Nephron (organoid): ENCODE measurements around the gene BMERB1.
A peak's percentile ranks its signal among the peaks of the same experiment; 100 is the strongest.

Experiments
- H3K27ac Mint-ChIP-seq, 3 experiments: 2 replicates each; pipeline ENCODE4 v1.8.0; 2020; ENCODE audit warnings: mixed read lengths in 3 of 3, mild to moderate bottlenecking in 2 of 3, moderate library complexity in 1 of 3
- H3K27me3 Mint-ChIP-seq: 2 replicates; pipeline ENCODE4 v1.8.0; 2021; ENCODE audit warnings: low read depth, mild to moderate bottlenecking, moderate library complexity, mixed read lengths
- H3K36me3 Mint-ChIP-seq: 2 replicates; pipeline ENCODE4 v1.8.0; 2020; ENCODE audit warnings: low read depth, mixed read lengths
- H3K4me1 Mint-ChIP-seq: 2 replicates; pipeline ENCODE4 v1.8.0; 2020; ENCODE audit warnings: mixed read lengths
- H3K4me3 Mint-ChIP-seq, 3 experiments: 2 replicates each; pipeline ENCODE4 v1.8.0; 2020; ENCODE audit warnings: mild to moderate bottlenecking in 3 of 3, mixed read lengths in 3 of 3, moderate library complexity in 2 of 3
- H3K9me3 Mint-ChIP-seq: 2 replicates; pipeline ENCODE4 v1.8.0; 2020; ENCODE audit warnings: mixed read lengths
- CTCF ChIP-seq, 3 experiments: fragments of 200-600 bp; sonication (generic); IDR thresholded peaks; one replicate each; pipeline ENCODE4 v1.5.0; 2021; ENCODE audit warnings: antibody characterized with exemption in 3 of 3; ENCODE audit not compliant: unreplicated experiment in 3 of 3

BMERB1 gene

DNA sequence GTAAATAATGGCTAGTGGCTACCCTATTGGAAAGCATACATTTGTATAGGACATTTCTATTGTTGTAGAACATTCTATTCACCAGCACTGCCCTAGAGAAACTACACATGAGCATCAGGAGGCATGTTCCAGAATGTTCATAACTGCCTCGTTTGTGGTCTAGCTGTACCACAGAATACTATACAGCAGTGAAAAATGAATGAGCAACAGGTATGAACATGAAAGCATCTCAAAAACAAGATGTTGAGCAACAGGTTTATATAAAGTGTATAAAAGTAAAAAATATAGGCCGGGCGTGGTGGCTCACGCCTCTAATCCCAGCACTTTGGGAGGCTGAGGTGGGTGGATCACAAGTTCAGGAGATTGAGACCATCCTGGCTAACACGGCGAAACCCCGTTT, 91.7 kb downstream of the BMERB1 start:
- Mint-ChIP-seq H3K27me3 (peaks cover 6% of the 10 kb centered on the region), H3K4me3 (no peak overlapping the region), H3K9me3 (no peaks in the 10 kb centered on the region), H3K4me1 (peaks cover 42% of the 10 kb centered on the region), H3K36me3 (peaks cover 5% of the 10 kb centered on the region), H3K27ac (no peak overlapping the region)
- TF ChIP-seq CTCF (IDR thresholded peaks at IDR 0.05; ENCODE audit: unreplicated experiment in 3 of 3): no peak

DNA sequence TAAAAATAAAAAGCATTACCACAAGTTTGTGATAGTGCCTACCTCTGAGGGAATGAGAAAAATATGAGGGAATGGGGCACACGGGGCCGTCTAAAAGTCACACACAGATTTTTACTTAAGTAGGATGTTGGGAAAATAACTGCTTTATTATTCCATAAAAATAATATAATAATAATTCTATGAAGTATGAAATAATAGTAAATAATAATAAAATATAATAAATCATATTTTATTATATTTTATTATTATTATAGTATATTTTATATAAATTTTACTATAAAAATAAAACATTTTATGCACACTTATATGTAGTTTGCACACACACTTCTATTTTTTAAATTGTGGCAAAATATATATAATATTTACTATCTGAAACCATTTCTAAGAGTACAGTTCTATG, 92.3 kb downstream of the BMERB1 start:
- no peak overlapping the region for H3K27ac Mint-ChIP-seq
- TF ChIP-seq CTCF (IDR thresholded peaks at IDR 0.05; ENCODE audit: unreplicated experiment in 3 of 3): no peak
- no peaks in the 10 kb centered on the region for H3K9me3 Mint-ChIP-seq
- H3K27me3 Mint-ChIP-seq: peaks cover 6% of the 10 kb centered on the region
- peaks cover 8% of the 10 kb centered on the region for H3K36me3 Mint-ChIP-seq
- H3K4me3 Mint-ChIP-seq: no peak overlapping the region
- H3K4me1 Mint-ChIP-seq: peaks cover 36% of the 10 kb centered on the region

DNA sequence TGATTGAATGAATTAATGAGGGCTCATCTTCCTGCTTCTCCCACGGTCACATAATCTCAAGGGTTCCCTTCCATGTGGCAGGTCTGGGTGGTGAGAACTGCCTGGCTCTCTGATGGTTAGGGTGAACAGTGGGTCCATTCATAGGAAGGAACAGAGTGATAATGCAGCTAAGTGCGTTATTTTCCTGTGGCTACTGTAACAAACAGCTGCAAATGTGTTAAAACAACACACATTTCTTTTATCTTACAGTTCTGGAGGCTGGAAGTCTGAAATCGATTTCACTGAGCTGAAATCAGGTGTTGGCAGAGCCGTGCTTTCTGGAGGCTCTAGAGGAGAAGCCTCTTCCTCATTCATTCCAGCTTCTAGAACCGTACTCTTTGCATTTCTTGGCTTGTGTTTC, 95.3 kb downstream of the BMERB1 start:
- H3K27ac Mint-ChIP-seq: peak overlapping the region in 1 of 3 experiments; percentile 8
- H3K36me3 Mint-ChIP-seq: peaks cover 13% of the 10 kb centered on the region
- TF ChIP-seq CTCF (IDR thresholded peaks at IDR 0.05; ENCODE audit: unreplicated experiment in 3 of 3): no peak
- H3K4me1 Mint-ChIP-seq: peaks cover 16% of the 10 kb centered on the region
- H3K4me3 Mint-ChIP-seq: no peak overlapping the region
- no peaks in the 10 kb centered on the region for H3K9me3 Mint-ChIP-seq
- H3K27me3 Mint-ChIP-seq: no peaks in the 10 kb centered on the region

DNA sequence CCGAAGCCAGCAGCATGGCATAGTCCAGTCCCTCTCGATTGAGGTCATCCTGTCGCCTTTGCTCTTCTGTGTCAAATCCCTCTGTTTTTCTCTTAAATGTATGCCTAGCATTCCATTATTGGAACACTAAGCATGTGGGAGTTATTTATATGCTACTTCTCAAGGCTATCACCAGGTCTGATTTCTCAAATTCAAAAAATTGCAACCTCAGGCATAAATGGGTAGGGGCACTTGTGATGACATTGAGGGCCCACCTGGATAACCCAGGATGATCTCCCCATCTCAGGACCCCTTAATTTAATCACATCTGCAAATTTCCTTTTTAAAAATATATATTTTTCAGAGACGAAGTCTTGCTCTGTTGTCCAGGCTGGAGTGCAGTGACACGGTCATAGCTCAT, 95.7 kb downstream of the BMERB1 start:
- Mint-ChIP-seq H3K4me3 (no peak overlapping the region), H3K4me1 (peaks cover 16% of the 10 kb centered on the region), H3K9me3 (no peaks in the 10 kb centered on the region), H3K36me3 (peaks cover 17% of the 10 kb centered on the region), H3K27me3 (no peaks in the 10 kb centered on the region), H3K27ac (no peak overlapping the region)
- TF ChIP-seq CTCF (IDR thresholded peaks at IDR 0.05; ENCODE audit: unreplicated experiment in 3 of 3): no peak

GRCh38 chr16:15532825-15533224, 98.4 kb downstream of the BMERB1 start:
- no peak overlapping the region for H3K27ac Mint-ChIP-seq
- no peak for TF ChIP-seq CTCF (IDR thresholded peaks at IDR 0.05; ENCODE audit: unreplicated experiment in 3 of 3)
- H3K27me3 Mint-ChIP-seq: no peaks in the 10 kb centered on the region
- H3K4me3 Mint-ChIP-seq: no peak overlapping the region
- peaks cover 13% of the 10 kb centered on the region for H3K4me1 Mint-ChIP-seq
- no peaks in the 10 kb centered on the region for H3K9me3 Mint-ChIP-seq
- H3K36me3 Mint-ChIP-seq: peaks cover 14% of the 10 kb centered on the region

- Mint-ChIP-seq H3K4me3 (no peak overlapping the region), H3K27ac (no peak overlapping the region), H3K9me3 (no peaks in the 10 kb centered on the region), H3K36me3 (peaks cover 12% of the 10 kb centered on the region), H3K27me3 (no peaks in the 10 kb centered on the region), H3K4me1 (peaks cover 10% of the 10 kb centered on the region)
- no peak for TF ChIP-seq CTCF (IDR thresholded peaks at IDR 0.05; ENCODE audit: unreplicated experiment in 3 of 3)
Measured at GRCh38 chr16:15533386-15533785, 99.0 kb downstream of the BMERB1 start.
